H1 (cell line): ENCODE data around the gene R3HDM2. TPM values are rescaled to one million over a fixed set of nuclear protein-coding genes. Genes with fewer than 3 reads are reported as not detected.

Experiments used
- CTCF ChIA-PET: fragments of 300-600 bp; sonication (Branson Sonifier 250); formaldehyde crosslinking; loops from one replicate; lab custom pipeline; 2021; ENCODE audit not compliant: partially characterized antibody; lab: Charles Lee
- POLR2A ChIA-PET: fragments of 300-600 bp; sonication (Branson Sonifier 250); formaldehyde crosslinking; loops from one replicate; lab custom pipeline; 2021; ENCODE audit warnings: inconsistent platforms; ENCODE audit not compliant: partially characterized antibody; lab: Charles Lee
- DNase-seq, 2 experiments: peaks; one replicate each; pipeline versions ENCODE4 v3.0.0 to v3.0.0-alpha.2; 2010 to 2022; ENCODE audit warnings: low spot score in 2 of 2, low read depth in 1 of 2, mixed read lengths in 1 of 2
- FAIRE-seq: peaks from 2 replicates; lab custom pipeline; 2011; peaks lifted over from hg19 to GRCh38; lab: Jason Lieb, UNC
- H2AFZ ChIP-seq: 2 replicates; pipeline ENCODE4 v1.8.1; 2012; ENCODE audit warnings: low read length, inconsistent platforms
- H2AK5ac ChIP-seq: 2 replicates; pipeline ENCODE4 v1.6.1; 2013; ENCODE audit warnings: low read depth, low read length
- H2BK120ac ChIP-seq: replicated peaks from 2 replicates; pipeline ENCODE3; 2013; ENCODE audit warnings: low read depth, low read length, inconsistent platforms
- H2BK12ac ChIP-seq: 2 replicates; pipeline ENCODE4 v1.6.1; 2013; ENCODE audit warnings: low read depth, low read length
- H2BK15ac ChIP-seq: 2 replicates; pipeline ENCODE4 v1.6.1; 2013; ENCODE audit warnings: low read length
- H2BK20ac ChIP-seq: 2 replicates; pipeline ENCODE4 v1.6.1; 2013; ENCODE audit warnings: low read length
- H2BK5ac ChIP-seq: 2 replicates; pipeline ENCODE4 v1.6.1; 2013; ENCODE audit warnings: low read depth, low read length
- H3K14ac ChIP-seq: 2 replicates; pipeline ENCODE4 v1.6.1; 2013; ENCODE audit warnings: inconsistent platforms; ENCODE audit not compliant: insufficient read length
- H3K18ac ChIP-seq: 2 replicates; pipeline ENCODE4 v1.6.1; 2013; ENCODE audit warnings: low read length; ENCODE audit errors: extremely low read depth
- H3K23ac ChIP-seq: 2 replicates; pipeline ENCODE4 v1.6.1; 2013; ENCODE audit warnings: inconsistent platforms; ENCODE audit not compliant: insufficient read length
- H3K23me2 ChIP-seq: 2 replicates; pipeline ENCODE4 v1.6.1; 2013; ENCODE audit warnings: low read depth, low read length
- H3K27ac ChIP-seq: 2 replicates; pipeline ENCODE4 v1.6.1; 2011; ENCODE audit warnings: low read depth, low read length, inconsistent platforms
- H3K27me3 ChIP-seq, 4 experiments: replicated peaks in 1 of 4; 1 replicate in 1 of 4; 2 replicates in 3 of 4; pipeline versions ENCODE4 v1.6.1 to v1.8.1; 2011 to 2013; ENCODE audit warnings: low read length in 3 of 4, mild to moderate bottlenecking in 3 of 4, inconsistent platforms in 2 of 4, mixed read lengths in 2 of 4, moderate library complexity in 1 of 4; ENCODE audit not compliant: control insufficient read depth in 3 of 4, insufficient read depth in 3 of 4; ENCODE audit errors: extremely low read depth in 1 of 4
- H3K36me3 ChIP-seq, 4 experiments: 2 replicates each; pipeline versions ENCODE4 v1.6.1 to v1.8.1; 2011 to 2013; ENCODE audit warnings: mild to moderate bottlenecking in 4 of 4, low read length in 3 of 4, moderate library complexity in 2 of 4, control low read depth in 1 of 4, inconsistent platforms in 1 of 4; ENCODE audit not compliant: insufficient read depth in 4 of 4, control insufficient read depth in 2 of 4
- H3K4ac ChIP-seq: replicated peaks from 2 replicates; pipeline ENCODE3; 2013; ENCODE audit warnings: low read length, low read depth, mixed read lengths, inconsistent platforms; ENCODE audit not compliant: insufficient read length
- H3K4me1 ChIP-seq, 4 experiments: replicated peaks in 1 of 4; 1 replicate in 1 of 4; 2 replicates in 3 of 4; pipeline versions ENCODE4 v1.6.1 to v1.8.1; 2011 to 2013; ENCODE audit warnings: low read length in 3 of 4, inconsistent platforms in 2 of 4, mixed read lengths in 1 of 4; ENCODE audit not compliant: insufficient read depth in 4 of 4, control insufficient read depth in 3 of 4
- H3K4me2 ChIP-seq, 2 experiments: 2 replicates each; pipeline versions ENCODE4 v1.6.1 to v1.8.1; 2011 to 2013; ENCODE audit warnings: low read depth in 2 of 2, low read length in 2 of 2, control low read depth in 1 of 2, inconsistent platforms in 1 of 2, mild to moderate bottlenecking in 1 of 2; ENCODE audit not compliant: insufficient read depth in 1 of 2
- H3K4me3 ChIP-seq, 4 experiments: fragments of 200-600, 300-600 bp in 1 of 4; sonication (generic), shearing (Covaris generic), sonication (Bioruptor Twin) in 1 of 4; 2 replicates each; pipeline versions ENCODE4 v1.5.1 to v1.8.1; 2011 to 2016; ENCODE audit warnings: low read length in 4 of 4, low read depth in 3 of 4, control low read depth in 2 of 4, inconsistent platforms in 2 of 4, mild to moderate bottlenecking in 2 of 4, mixed read lengths in 1 of 4, moderate library complexity in 1 of 4; ENCODE audit not compliant: insufficient read depth in 2 of 4; ENCODE audit errors: extremely low read depth in 1 of 4
- H3K56ac ChIP-seq: replicated peaks from 2 replicates; pipeline ENCODE3; 2013; ENCODE audit warnings: low read depth, mild to moderate bottlenecking, mixed read lengths, low read length, inconsistent platforms; ENCODE audit not compliant: insufficient read length
- H3K79me1 ChIP-seq: 2 replicates; pipeline ENCODE4 v1.6.1; 2013; ENCODE audit warnings: low read depth, low read length, control low read depth
- H3K79me2 ChIP-seq, 2 experiments: 2 replicates each; pipeline versions ENCODE4 v1.6.1 to v1.8.1; 2012 to 2013; ENCODE audit warnings: low read length in 2 of 2, mild to moderate bottlenecking in 2 of 2, inconsistent platforms in 1 of 2; ENCODE audit not compliant: insufficient read depth in 2 of 2, control insufficient read depth in 1 of 2
- H3K9ac ChIP-seq, 4 experiments: replicated peaks in 1 of 4; 1 replicate in 1 of 4; 2 replicates in 3 of 4; pipeline versions ENCODE4 v1.6.1 to v1.8.1; 2011 to 2013; ENCODE audit warnings: low read depth in 3 of 4, low read length in 3 of 4, control low read depth in 2 of 4, mild to moderate bottlenecking in 2 of 4, moderate library complexity in 2 of 4, inconsistent platforms in 1 of 4; ENCODE audit errors: extremely low read depth in 1 of 4
- H3K9me3 ChIP-seq, 2 experiments: 2 replicates each; pipeline versions ENCODE4 v1.6.1 to v1.8.1; 2012 to 2013; ENCODE audit warnings: mild to moderate bottlenecking in 2 of 2, moderate library complexity in 2 of 2, control low read depth in 1 of 2, inconsistent platforms in 1 of 2, low read depth in 1 of 2, low read length in 1 of 2, mixed read lengths in 1 of 2; ENCODE audit not compliant: insufficient read depth in 2 of 2
- H4K20me1 ChIP-seq, 2 experiments: replicated peaks in 1 of 2; 2 replicates each; pipeline versions ENCODE3 to v1.8.1; 2011 to 2013; ENCODE audit warnings: inconsistent platforms in 2 of 2, low read length in 2 of 2, mild to moderate bottlenecking in 1 of 2; ENCODE audit not compliant: insufficient read depth in 2 of 2, control insufficient read depth in 1 of 2
- H4K5ac ChIP-seq: 2 replicates; pipeline ENCODE4 v1.6.1; 2013; ENCODE audit warnings: low read length, low read depth, mixed read lengths, inconsistent platforms; ENCODE audit not compliant: insufficient read length
- H4K8ac ChIP-seq: 2 replicates; pipeline ENCODE4 v1.8.0; 2013; ENCODE audit warnings: mild to moderate bottlenecking, moderate library complexity, low read length, inconsistent platforms; ENCODE audit not compliant: insufficient read depth; ENCODE audit errors: extremely low read depth
- H4K91ac ChIP-seq: replicated peaks from 2 replicates; pipeline ENCODE3; 2013; ENCODE audit warnings: low read length, mixed read lengths, inconsistent platforms; ENCODE audit not compliant: insufficient read length
- BRCA1 ChIP-seq: IDR thresholded peaks from 2 replicates; pipeline ENCODE4 v1.6.1; 2012; ENCODE audit warnings: low read depth, low read length, improper control_type of control experiment
- CBX5 ChIP-seq: fragments of 300-800, 300-1000 bp; sonication (generic); IDR thresholded peaks from 2 replicates; pipeline ENCODE4 v1.7.1; 2016; ENCODE audit warnings: antibody characterized with exemption, low read length, low read depth
- CHD1 ChIP-seq: IDR thresholded peaks from 2 replicates; pipeline ENCODE4 v1.6.1; 2012; ENCODE audit warnings: low read depth, low read length, improper control_type of control experiment
- CHD2 ChIP-seq: IDR thresholded peaks from 2 replicates; pipeline ENCODE4 v1.6.1; 2012; ENCODE audit warnings: low read length, improper control_type of control experiment
- KDM4A ChIP-seq: IDR thresholded peaks from one replicate; pipeline ENCODE4 v1.7.1; 2012; ENCODE audit warnings: low read depth, mild to moderate bottlenecking, moderate library complexity, low read length, inconsistent platforms; ENCODE audit not compliant: severe bottlenecking
- MAFK ChIP-seq: IDR thresholded peaks from 2 replicates; pipeline ENCODE4 v1.6.1; 2012; ENCODE audit warnings: low read depth, mild to moderate bottlenecking, improper control_type of control experiment, low read length
- PHF8 ChIP-seq: fragments of 200-600 bp; sonication (generic); conservative IDR thresholded peaks from 2 replicates; pipeline ENCODE4 v1.7.1; 2012; ENCODE audit warnings: low read depth, mild to moderate bottlenecking, inconsistent platforms, low read length, moderate library complexity
- RAD21 ChIP-seq, 2 experiments: IDR thresholded peaks in 1 of 2; conservative IDR thresholded peaks in 1 of 2; 2 replicates each; pipeline ENCODE4 v1.6.1; 2011; ENCODE audit warnings: low read depth in 2 of 2, low read length in 2 of 2, improper control_type of control experiment in 1 of 2, inconsistent platforms in 1 of 2, mild to moderate bottlenecking in 1 of 2, moderate library complexity in 1 of 2
- SIN3A ChIP-seq, 2 experiments: IDR thresholded peaks in 1 of 2; conservative IDR thresholded peaks in 1 of 2; 2 replicates each; pipeline ENCODE4 v1.6.1; 2011 to 2012; ENCODE audit warnings: low read length in 2 of 2, improper control_type of control experiment in 1 of 2, low read depth in 1 of 2, mild to moderate bottlenecking in 1 of 2
- SP1 ChIP-seq: IDR thresholded peaks from 2 replicates; pipeline ENCODE4 v1.6.1; 2011; ENCODE audit warnings: low read depth, low read length
- USF2 ChIP-seq: IDR thresholded peaks from 2 replicates; pipeline ENCODE4 v1.6.1; 2011; ENCODE audit warnings: low read length, improper control_type of control experiment
- WGBS, 2 experiments: shearing (Covaris generic) in 1 of 2; methylation state at CpG; one replicate each; pipeline versions ENCODE4 v1.1.6 to v1.1.7; 2013 to 2015; ENCODE audit warnings: low lambda C conversion rate in 2 of 2, mixed read lengths in 2 of 2, inconsistent platforms in 1 of 2, low coverage in 1 of 2, missing lambda C conversion rate in 1 of 2; ENCODE audit not compliant: insufficient replicate concordance in 2 of 2, insufficient coverage in 1 of 2, insufficient read length in 1 of 2; ENCODE audit errors: extremely low coverage in 1 of 2, missing lambda C conversion rate in 1 of 2; 5-methylcytosine and 5-hydroxymethylcytosine counted together
- polyA plus RNA-seq, 7 experiments: library from polyadenylated mRNA; depleted of rRNA in 3 of 7; stranded (reverse) in 5 of 7; unstranded in 2 of 7; fragments of >200 nt in 5 of 7; fragments of 200-250 nt in 2 of 7; gene quantifications; 1 replicate in 5 of 7; 2 replicates in 1 of 7; 4 replicates in 1 of 7; pipeline versions ENCODE4 v1.2.1 to v1.2.3, GENCODE V29; 2011 to 2013; ENCODE audit warnings: missing spikeins in 2 of 7, mixed read lengths in 2 of 7
- total RNA-seq: library from RNA; stranded (reverse); fragmentation: NEBNext Ultra II Directional; extraction: Animal tissue kit (Norgen Biotek cat#: 25700); gene quantifications from 2 replicates; pipeline ENCODE4 v1.2.1, GENCODE V29; 2021

Gene R3HDM2
- total and polyA plus RNA-seq, 2 of the 8 experiments (the other 6 are each of a cell fraction or from before 2014, with no cell fraction given): 25.6 to 27.0 TPM

GRCh38 chr12:57270966-57271470 is 159.8 kb downstream of the R3HDM2 start:
- Histone ChIP-seq H2BK15ac (no peak overlapping the region), H3K27ac (no peak overlapping the region), H3K9me3 (no peaks in the 10 kb centered on the region), H4K91ac (no peak overlapping the region), H3K27me3 (no peaks in the 10 kb centered on the region), H4K20me1 (peaks cover 0 to 2% of the 10 kb centered on the region in 2 experiments), H3K4me2 (no peak overlapping the region), H3K18ac (no peak overlapping the region), H3K4ac (no peak overlapping the region), H4K5ac (no peak overlapping the region), H2AK5ac (no peak overlapping the region), H3K23ac (no peak overlapping the region), H3K36me3 (peaks cover 0 to 15% (median 6%) of the 10 kb centered on the region in 4 experiments; a peak in 5 of 8 replicates), H4K8ac (no peak overlapping the region), H3K4me3 (no peak overlapping the region), H3K79me2 (no peaks in the 10 kb centered on the region), H3K9ac (no peak overlapping the region), H2BK5ac (no peak overlapping the region), H2BK12ac (no peak overlapping the region), H3K14ac (no peak overlapping the region), H3K4me1 (no peaks in the 10 kb centered on the region; a peak in 1 of 7 replicates), H3K23me2 (no peaks in the 10 kb centered on the region), H2AFZ (no peak overlapping the region), H2BK120ac (no peak overlapping the region), H3K79me1 (no peaks in the 10 kb centered on the region), H2BK20ac (no peak overlapping the region), H3K56ac (no peak overlapping the region)
- ChIA-PET CTCF (interaction anchor here (0.6 to 6.0 kb wide), 18 partner anchors 8 to 728 kb away, joined by 3 to 35 read pairs (median 7); partner anchors contain the start of genes INHBE and STAC3), POLR2A (interaction anchor here (0.9 to 2.8 kb wide), 6 partner anchors 10 to 219 kb away, joined by 4 to 12 read pairs (median 6); partner anchors contain the start of gene INHBE)
- 100% methylated on average over 1 of the region's 1 CpG; no CpG with 5 or more reads in 1 of the 2 experiments for WGBS, 2 experiments
- no peak for DNase-seq
- peak; percentile 72 for FAIRE-seq
- no peak for TF ChIP-seq CBX5
- TF ChIP-seq BRCA1: no peak
- TF ChIP-seq RAD21 (IDR thresholded peaks at IDR 0.05 in 1 of 2, conservative IDR thresholded peaks at IDR 0.05 in 1 of 2; ENCODE audit: low read depth in 2 of 2, low read length in 2 of 2): peak in 1 of 2 experiments; percentile 46; a peak in 2 of 4 replicates
- TF ChIP-seq CHD1: no peak
- TF ChIP-seq SP1: no peak
- no peak for TF ChIP-seq PHF8
- TF ChIP-seq MAFK: no peak
- no peak for TF ChIP-seq SIN3A (conservative IDR thresholded peaks at IDR 0.05 in 1 of 2, IDR thresholded peaks at IDR 0.05 in 1 of 2; ENCODE audit: low read depth in 1 of 2, low read length in 2 of 2)
- no peak for TF ChIP-seq KDM4A
- no peak for TF ChIP-seq USF2
- no peak for TF ChIP-seq CHD2
